Measurements from ENCODE around the gene DLGAP5.
A peak's percentile ranks its signal among the peaks of the same experiment; 100 is the strongest.

Gene DLGAP5

DNA sequence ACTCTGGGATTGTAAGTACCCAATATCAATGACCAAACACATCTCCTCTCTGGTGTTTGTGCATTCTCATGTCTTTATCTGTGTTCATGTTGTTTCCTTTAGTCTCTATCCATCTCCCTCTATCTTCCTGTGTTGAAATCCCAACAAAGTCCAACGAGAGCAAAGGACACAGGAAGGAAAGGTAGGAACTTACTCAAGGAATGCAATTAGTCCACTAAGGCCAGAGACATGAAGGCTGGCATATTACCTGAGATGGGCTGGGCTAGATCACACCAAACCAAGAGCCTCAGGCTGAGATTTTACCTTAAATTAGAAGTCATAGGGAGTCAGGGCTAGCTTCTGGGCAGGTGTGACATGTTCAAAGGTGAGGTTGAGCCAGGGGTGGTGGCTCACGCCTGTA is 76.7 kb downstream of the DLGAP5 start:
- no peak for DNase-seq (ENCODE audit: low spot score)

DNA sequence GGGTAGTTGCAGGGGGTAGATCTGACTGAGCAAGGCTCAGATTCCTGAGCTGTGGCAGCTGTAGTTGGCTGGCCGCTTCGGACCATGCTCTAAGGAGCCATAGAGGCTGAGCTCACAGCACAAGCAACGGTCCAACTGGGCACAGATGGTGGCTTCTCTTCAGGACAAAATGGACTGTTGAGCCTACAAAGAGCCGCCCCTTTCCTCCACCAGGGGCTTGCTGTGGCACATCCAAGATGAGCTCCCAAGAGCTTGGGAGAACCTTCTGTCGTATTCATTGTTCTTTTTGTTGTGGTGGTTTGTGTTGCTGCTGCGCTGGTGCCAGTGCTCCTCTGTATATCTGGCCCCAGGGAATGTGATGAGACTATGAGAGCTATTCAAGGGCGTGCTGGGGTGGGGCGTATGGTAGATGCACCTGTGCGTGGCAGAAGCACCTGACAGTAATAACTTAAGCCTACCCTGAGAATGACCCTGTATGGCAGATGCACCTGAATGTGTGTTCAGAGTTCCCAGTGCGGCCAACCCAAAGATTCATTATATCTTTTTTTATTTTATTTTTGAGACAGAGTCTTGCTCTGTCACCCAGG is 80.2 kb downstream of the DLGAP5 start:
- DNase-seq (ENCODE audit: low spot score) = no peak

DNA sequence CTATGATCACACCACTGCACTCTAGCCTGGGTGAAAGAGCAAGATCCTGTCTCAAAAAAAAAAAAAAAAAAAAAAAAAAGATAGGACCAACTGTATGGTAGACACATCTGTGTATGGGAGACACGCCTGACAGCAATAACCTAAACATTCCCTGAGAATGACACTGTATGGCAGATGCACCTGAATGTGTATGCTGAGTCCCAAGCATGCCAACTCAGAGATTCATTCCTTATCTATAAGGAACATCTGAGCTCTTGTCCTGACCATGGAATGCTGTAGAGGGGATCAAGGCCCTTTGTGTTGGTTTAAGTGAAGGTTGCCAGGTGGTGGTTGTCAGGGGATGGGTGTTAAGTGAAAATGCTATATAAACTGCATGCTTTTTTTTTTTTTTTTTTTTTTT is 81.5 kb downstream of the DLGAP5 start:
- no peak for DNase-seq (ENCODE audit: low spot score)

DNA sequence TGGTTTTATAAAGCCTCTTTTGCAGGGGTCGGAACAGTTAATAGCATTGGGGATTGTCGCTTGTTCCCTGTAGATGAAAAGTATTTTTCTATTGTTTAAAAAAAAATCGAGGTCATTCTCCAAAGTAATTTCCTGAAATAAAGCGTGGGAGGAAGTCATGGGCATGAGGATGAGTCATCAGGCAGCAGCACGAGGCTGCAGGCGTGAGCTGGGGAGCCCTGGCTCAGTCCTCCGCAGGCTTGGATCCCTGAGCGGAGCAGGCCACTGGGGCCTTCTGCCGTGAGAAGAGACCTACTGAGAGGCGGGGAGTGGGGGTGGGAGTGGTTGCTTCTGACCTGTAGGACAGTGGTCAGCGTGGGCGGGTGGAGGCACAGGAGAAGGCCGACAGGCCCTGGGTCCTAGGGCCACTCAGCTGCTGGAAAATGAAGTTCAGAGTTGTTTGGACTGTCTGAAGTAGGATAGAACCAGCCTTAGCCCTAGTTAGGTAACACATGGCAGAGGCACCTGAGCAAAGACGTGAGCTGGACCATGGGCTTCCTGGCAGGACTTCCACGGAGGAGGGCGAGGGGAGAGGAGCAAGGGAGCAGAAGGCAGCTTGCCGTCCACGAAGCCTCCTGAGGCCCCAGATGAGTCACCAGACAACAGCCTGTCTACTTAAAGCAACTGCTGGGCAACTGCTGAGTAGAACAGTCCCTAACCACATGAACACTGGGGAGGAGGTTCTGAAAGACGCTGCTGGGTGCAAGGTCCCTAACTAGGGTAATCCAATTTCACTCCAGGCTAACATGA is 83.4 kb downstream of the DLGAP5 start:
- DNase-seq (ENCODE audit: low spot score) = no peak

- DNase-seq (ENCODE audit: low spot score) = no peak
These were observed 85.4 kb downstream of the DLGAP5 start for GRCh38 chr14:55105991-55106390.

GRCh38 chr14:55103971-55104954 is 87.1 kb downstream of the DLGAP5 start:
- DNase-seq (ENCODE audit: low spot score) = no peak

GRCh38 chr14:55103005-55103640 is 88.3 kb downstream of the DLGAP5 start:
- DNase-seq (ENCODE audit: low spot score) = no peak

- DNase-seq (ENCODE audit: low spot score) = peak; percentile 78
These were observed 89.2 kb downstream of the DLGAP5 start for GRCh38 chr14:55102141-55102621.

DNA sequence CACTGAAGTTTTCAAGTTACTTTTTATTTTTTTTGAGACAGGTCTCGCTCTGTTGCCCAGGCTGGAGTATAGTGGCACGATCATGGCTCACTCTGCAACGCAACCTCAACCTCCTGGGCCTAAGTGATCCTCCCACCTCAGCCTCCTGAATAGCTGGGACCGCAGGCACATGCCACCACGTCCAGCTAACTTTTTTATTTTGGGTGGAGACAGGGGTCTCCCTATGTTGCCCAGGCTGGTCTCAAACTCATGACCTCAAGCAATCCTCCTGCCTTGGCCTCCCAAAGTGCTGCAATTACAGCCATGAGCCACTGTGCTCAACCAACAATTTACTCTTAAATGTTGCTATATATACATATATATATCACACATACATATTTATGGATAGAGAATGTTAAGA is 89.7 kb downstream of the DLGAP5 start:
- DNase-seq (ENCODE audit: low spot score) = no peak

- DNase-seq (ENCODE audit: low spot score) = no peak
These were observed 91.6 kb downstream of the DLGAP5 start for GRCh38 chr14:55099756-55100155.

GRCh38 chr14:55098561-55098898 is 92.9 kb downstream of the DLGAP5 start:
- DNase-seq (ENCODE audit: low spot score) = no peak
